HG03060 (cell line): Measurements from ENCODE around the gene ODAD3.
A peak's percentile ranks its signal among the peaks of the same experiment; 100 is the strongest.

Experiments
- ATAC-seq: cut with Tn5 transposase; IDR thresholded peaks from one replicate; pipeline ENCODE4 v1.9.1; 2021; ENCODE audit warnings: low read depth, moderate number of reproducible peaks; ENCODE audit not compliant: unreplicated experiment

Gene ODAD3

DNA sequence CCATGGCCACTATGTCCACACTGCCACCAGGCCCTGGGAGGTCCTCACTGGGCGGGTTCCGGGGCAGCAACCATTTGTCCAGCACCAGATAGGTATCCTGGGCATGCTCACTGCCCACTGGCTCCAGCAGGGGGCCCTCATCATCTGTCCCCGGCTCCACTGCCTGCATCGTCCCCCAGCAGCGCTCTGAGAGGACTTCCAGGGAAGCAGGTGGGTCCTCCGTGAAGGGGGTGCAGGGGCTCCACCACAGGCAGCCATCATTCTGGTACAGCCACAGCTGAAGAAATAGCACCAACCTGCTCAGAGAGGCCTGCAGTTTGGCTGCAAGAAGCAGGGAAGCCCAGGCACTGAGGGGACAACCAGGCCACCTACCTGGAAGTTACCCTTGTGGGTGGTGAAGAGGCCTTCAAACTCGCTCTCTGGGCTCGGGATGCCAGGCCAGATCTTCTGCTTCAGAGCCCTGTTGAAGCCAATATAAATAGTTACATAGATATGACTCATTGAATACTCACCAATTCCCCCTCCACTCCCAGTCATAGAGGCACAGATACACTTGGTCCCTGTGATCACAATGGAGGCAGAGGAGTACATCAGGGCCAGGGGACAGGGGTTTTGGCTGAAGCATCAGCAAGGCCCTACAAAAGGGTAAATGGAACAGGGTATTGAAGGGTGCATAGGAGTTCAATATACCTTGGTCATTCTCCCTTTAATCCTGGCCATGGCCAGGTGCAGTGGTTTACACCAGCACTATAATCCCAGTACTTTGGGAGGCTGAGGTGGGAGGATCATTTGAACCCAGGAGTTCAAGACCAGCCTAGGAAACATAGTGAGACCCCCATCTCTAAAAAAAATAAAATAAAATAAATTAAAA, 56.4 kb downstream of the ODAD3 start:
- ATAC-seq, result no peak

DNA sequence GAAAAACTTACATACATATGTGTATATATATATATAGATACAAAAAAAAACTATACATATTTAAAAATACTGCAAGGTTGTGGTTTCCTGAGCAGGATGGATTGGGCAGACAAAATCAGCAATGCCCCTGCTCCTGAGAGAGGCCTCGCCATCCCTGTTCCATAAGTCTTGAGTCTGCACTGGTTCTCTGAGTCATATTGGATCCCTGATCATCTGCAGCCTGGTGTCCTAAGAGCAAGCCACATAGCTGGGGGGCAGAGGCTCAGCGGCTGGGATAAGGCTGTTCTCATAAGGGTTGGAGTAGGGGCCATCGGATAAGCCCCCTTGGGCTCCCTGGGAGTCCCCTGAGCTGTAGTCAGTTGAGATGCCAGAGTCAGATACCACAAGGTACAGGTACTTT, 57.2 kb downstream of the ODAD3 start:
- no peak for ATAC-seq

DNA sequence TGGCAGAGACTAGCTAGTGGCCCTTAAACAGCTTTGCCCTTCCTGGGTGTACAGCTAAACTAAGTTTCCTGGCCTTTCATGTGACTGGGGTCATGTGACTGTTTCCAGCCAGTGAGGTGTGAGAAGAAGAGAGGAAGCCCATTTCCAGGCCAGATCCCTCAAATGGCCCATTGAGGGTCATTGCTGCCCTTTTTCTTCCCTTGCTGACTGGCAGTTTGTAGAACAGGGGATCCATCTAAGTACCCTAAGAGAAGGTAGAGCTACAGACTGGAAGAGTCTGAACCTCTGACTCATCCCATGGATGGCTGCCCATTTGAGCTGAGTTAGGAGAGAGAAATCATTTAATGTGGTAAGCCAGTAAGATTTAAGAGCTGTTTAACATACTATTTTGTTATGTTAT, 57.7 kb downstream of the ODAD3 start:
- ATAC-seq, result no peak

DNA sequence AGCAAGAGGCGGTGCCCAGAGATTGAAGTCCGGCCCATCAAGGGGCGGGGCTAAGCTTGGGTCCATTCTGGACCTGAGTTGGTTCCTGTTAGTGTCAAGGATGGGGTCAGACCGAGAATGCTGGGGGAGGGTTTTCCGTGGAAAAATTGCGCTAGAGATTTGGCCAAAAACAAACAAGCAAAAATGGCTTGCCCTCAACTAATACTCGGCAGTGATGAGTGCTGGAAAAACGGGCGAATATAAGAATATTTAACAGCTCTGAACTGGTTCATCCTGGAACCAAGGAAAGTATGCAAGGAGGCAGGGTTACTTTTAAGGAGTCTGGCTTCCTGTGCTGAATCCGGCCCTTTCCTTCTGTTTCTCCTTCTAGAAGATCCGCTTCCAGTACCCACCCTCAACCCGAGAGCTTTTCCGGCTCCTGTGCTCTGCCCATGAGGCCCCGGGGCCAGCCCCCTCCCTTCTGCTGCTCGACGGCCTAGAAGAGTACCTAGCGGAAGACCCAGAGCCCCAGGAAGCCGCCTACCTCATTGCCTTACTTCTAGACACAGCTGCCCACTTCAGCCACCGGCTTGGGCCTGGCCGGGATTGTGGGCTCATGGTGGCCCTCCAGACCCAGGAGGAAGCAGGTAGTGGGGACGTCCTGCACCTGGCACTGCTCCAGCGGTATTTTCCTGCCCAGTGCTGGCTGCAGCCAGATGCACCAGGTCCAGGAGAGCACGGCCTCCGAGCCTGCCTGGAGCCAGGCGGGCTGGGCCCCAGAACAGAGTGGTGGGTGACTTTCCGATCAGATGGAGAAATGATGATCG, 59.6 kb downstream of the ODAD3 start:
- ATAC-seq, result no peak

DNA sequence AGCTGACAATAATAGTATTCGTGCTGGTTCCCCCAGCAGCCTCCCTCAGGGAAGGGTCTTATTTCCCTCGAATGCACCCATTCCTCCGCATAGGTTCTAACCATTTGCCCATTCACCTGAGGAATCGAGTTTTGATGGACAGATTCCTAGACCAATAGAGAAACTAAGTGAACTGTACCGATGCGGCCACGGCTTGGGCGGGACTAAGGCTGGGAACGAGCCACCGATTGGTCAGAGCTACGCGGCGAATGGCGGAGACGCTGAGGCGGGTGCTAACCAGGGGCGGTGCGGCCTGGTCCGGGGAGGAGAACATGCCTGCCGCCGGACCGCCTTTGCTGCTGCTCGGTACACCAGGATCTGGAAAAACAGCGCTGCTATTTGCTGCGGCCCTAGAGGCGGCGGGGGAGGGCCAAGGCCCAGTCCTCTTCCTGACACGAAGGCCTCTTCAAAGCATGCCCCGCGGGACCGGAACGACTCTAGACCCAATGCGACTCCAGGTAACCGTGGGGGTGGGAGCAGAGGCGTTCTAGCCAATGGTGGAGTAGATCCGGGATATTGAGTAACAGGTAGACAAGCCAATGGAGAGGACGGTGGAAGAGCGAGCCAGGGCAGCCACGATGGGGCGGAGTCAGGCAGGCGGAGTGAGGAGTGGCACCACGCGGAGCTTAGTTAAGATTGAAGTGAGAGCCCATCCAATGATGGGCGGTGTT, 60.3 kb downstream of the ODAD3 start, which contains the start of gene SWSAP1:
Gene SWSAP1 (plus strand): TSS at position 234 of the 710 bp plus-strand sequence. CDS start 15 bp downstream, at position 249.
- peak; percentile 89 for ATAC-seq

DNA sequence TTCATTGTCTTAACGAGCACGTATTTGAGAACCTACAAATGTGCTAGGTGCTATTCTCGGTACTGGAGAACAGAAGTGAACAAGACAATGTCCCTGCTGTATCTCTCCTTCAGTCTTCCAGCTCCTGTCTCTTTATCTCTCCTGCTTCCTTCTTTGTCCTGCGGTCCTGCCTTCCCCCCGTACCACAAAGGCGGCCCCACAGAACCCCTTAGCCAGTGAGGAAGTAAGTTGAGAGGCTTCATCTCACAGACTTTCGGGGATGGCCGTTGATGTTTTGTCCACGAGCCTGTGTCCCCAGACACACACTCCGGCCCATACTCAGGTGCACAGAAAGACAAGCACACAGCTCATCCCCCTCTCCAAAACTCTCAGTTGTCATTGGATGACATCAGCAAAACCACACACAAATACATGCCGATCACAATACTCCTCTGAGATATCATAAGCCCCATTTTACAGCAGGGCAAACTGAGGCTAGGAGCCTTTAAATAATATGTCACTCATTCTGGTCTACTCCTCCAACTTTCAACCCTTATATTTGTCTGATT, 61.0 kb downstream of the ODAD3 start:
- ATAC-seq, result no peak

DNA sequence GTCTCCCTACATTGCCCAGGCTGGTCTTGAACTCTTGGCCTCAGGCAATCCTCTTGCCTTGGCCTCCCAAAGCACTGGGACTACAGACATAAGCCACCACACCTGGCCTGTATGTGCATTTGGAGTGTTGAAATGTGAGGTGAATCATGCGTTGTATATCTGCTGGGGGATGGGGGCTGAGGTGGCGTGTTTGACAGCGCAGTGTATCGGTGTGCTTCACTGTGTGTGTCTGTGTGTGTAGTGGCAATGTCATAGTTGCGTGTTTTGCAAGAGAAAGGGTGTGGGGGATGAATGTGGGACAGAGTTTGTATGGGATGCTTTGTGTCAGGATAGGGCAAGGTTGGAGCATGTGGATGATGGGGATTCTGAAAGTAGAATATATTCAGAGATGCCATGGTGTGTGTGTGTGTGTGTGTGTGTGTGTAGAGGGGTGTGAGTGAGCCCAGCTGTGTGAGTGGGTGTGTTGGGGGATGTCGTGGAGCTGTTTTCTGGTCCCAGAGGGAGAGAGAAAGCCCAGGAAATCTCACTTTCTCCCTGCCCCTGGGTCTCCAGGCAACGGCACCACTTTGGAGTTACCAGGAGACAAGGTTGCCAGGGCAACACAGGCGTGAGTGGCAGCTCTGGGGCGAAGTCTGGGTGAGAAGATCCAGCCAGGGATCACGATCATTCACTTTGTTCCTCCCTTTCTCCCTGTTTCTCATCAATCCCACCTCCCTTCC, 61.6 kb downstream of the ODAD3 start:
- ATAC-seq, result no peak

DNA sequence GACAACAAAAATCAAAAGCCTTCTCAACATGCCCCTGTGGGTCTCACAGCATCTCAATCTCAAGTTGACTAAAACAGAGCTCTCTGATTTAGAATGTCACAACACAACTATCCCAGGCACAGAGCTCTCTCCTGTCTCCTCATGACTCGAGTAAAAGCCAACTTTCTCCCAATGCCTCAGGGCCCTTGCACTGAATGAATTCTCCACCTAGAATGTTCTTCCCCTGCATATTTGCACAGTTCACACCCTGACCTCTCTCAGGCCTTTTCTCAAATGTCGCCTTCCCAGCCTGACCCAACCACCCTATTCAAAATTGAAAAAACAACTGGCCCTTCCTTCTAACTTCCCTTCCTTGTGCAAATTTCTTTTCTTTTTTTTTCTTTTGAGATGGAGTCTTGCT, 64.2 kb downstream of the ODAD3 start:
- no peak for ATAC-seq
